NCI-H2196 (cell line): Measurements from ENCODE around the gene ZNF622.

Experiments
- DNase-seq: peaks from one replicate; lab custom pipeline; 2025; ENCODE audit not compliant: unreplicated experiment; lab: John Stamatoyannopoulos, UW

ZNF622 gene

DNA sequence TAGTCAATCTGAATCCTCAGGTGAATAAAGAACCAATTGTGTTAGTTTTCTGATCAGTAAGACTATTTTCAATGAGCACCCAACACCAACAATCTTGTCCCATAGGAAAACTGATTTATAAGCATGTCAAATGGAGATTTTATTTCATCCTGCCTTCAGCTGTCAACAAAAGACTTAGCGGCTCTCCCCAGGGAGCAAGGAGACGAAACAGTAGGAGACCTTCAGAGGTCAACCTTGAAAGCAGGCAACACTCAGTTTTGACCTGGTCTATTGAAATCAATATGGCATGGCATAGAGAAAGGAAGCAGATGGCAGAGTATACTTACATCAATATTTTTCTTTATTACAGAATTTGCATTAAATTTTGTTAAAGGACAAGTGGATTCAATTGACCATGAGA lies 34.1 kb downstream of the ZNF622 start:
- no peak for DNase-seq

DNA sequence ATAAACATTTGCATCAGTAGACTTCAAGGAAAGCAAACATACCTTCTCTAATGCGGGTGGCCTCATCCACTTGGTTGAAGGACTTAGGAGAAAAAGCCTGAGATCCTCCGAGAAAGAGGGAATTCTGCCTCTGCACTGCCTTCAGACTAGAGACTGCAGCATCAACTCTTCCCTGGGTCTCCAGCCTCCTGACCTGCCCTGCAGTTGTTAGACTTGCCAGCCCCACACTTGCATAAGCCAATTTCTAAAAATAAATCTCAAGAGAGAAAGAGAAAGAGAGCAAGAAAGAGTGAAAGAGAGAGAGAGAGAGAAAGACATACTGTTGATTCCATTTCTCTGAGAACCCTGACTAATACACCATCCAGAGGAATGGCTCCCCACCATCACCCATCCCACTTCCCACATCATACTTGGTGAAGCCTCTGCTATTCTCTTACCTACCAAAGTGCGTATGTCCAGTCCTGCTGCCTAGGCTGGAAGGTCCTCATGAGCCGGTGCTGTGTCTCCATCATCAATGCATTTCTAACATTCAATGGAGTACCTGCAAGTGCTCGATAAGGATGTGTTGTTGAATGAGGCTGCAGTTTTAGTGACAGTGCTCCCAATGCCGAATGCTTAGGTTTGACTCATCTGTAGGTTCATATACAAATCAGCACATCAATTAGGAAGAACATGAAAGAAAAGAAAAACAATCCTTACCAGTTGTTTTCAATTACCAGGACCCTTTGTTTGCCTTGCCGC lies 35.1 kb downstream of the ZNF622 start:
- DNase-seq, result no peak

DNA sequence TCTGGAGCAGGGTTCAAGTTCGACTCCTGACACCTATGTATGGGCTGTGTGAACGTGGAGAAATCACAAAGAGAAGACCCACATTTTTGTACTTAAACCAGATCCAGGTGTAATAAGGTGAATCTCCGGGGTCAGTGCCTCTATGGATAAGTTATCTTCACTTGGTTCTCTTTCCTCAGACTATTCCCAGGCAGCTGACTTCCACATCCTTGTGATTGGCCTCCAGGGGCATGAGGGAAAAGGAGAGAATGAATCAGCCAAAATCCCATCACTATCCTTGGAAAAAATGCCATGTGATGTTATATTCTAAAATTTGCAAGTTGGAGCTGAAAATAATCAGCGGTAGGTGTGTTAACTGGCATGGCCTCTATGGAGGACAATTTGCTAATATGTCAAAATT lies 37.2 kb downstream of the ZNF622 start:
- DNase-seq, result no peak

DNA sequence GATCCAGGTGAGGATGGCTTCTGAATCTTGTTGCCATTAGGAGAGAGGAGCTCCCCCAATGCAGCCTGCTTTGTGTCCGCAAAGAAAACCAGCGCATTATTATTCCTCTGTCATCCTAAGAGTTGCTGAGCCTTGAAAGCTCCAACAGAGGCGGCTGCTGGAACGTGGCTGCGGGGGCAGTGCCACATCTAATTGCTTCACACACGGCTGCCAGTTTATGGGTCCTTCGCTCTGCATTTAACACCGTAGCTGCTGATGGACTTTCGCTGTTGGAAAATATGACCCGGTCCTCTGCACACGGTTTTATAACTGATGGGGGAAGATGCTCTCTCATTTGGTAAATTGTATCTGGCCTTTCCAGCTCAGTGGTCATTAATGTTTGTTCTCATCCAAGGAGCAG lies 38.0 kb downstream of the ZNF622 start:
- no peak for DNase-seq

DNA sequence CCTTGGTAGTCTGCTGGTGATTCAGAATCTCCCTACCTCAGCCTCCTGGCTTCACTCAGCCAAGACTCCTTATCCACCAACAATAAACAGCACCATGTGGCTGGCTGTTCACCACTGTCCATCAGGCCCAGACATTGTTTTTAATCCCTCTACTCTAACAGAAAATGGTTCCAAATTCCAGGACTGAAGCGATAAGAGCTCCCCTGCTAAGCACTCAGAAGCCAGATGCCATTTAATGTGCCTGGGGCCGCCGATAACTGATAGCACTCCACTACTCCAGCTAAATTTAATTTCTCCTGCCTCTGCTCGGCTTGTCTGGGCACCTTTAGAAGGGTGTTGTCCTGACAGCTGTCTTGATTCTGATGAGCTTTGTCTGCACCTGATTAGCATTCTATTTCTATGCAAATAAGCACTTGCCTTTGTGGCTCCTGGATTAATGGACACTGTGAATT lies 47.1 kb downstream of the ZNF622 start:
- no peak for DNase-seq

DNA sequence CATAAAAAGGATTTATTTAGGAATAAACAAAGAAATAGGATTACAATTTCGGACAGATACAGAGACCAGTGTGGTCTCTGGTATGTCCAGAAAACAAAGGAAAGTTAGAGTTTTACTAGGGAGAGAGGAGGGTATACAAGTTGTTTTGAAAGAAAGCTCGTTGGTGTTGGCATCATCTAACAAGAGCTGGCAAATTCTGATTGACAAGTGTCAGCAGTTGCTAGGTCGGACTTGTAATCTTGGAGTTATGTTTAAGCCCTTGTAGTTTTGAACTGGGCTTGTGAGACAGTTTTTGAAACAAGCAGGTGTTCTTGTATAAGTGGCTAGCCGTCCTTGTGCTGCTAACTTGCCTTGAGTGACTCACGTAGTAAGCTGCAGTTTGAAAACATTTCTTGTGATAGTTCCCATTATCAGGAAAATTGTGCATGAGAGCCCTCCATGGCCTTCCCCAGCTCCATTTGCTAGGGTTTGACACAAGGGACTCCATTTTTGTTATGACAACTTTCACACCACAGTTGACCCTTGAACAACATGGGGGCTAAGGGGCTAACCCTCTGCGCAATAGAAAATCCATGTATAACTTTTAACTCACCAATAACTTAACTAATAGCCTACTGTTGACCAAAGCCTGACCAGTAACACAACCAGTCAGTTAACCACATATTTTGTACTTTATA lies 48.1 kb downstream of the ZNF622 start:
- no peak for DNase-seq

DNA sequence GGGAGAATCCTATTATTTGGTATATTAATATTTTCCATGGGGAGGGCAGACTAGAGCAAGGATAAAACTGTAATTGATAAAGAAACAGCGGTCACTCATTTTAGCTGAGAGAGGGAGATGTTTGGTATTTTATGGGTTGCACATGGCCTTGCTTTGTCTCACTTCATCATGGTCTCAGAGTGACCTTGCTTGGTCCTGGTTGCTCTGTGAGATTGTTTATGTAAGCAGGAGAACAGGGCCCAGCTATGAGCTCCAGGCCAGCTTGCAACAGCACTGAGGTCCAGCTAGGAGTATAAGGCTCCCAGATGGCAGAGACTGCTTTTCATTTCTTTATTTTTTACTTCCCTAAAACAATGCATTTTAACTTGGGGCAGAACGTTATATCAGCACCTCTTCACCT lies 50.7 kb downstream of the ZNF622 start:
- no peak for DNase-seq

DNA sequence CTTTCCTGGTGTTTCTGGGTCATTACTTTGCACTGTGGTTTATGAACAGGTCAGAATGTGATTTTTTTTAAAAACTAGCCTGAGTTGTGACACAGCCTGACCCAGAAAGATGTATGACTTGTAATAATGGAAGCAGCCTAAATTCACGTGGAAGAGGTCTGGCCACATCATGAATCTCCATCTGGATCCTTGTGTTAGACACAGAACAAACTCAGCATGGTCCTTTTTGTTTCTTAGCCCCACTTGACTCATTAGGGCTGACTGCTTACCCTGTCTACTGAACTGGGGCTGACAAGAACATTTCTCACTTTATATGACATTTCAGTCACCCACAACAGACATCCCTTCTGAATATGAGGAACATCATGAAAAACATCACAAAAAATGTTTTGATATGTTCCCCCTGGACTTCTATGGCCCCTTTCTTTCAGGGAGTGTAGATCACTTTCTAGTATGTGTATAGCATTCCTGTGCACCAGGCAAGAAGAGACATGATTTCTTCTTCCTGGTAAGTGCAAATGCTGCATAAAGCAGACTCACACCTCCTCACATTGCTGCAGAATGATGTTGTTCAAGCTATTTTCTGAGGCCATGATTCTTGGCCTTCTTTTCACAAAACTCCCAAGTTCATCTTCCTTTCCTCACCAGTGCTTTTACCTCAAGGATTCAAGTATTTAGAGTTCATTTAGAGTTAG lies 52.3 kb downstream of the ZNF622 start:
- DNase-seq, result no peak

DNA sequence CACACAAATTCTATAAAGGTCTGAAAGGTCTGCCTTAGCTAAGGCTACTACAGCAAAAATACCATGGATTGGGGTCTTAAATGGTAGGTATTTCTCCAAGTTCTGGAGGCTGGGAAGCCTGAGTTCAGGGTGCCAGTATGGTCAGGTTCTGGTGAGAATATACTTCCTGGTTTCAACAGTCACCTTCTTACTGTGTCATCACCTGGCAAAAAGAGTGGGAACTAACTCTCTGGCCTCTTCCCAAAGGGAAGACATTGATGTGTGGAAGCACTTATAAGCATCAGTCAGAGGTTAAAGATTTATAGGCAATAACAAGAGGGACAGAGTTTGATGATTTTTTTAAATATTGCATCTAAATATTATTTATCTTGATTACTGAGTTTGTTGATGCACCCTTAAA lies 53.0 kb downstream of the ZNF622 start:
- no peak for DNase-seq

DNA sequence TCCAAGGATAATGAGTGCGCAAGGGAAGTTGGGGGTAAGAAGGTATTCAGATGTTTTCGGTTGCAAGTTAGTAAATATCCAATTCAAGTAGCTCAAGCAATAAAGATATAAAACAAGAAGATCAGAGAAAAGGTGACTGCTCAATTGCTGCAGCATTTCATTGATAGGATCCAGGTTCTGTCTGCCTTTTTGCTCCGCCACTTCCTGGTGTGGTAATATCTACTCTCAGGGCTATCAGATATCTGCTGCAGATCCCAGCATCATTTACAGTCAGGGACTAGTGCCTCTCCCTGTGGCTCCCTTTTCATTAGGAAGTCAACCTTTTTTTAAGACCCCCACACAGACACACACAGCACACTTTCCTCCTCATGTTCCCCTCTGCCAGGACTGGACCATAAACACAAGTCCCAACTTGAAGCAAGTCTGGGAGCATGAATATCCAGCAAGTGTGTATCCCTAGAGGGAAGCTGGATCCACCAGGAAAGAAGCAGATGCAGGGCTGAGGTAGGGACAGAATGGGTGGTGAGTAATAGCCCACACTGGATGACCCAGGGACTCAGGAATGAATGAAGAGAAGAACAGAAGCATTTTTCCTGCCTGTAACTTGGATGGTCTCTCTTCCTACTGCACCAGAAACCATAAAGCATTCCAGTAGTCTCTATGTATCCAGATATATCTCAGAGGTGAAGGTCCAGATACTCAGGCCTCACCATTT lies 53.7 kb downstream of the ZNF622 start:
- DNase-seq, result no peak

DNA sequence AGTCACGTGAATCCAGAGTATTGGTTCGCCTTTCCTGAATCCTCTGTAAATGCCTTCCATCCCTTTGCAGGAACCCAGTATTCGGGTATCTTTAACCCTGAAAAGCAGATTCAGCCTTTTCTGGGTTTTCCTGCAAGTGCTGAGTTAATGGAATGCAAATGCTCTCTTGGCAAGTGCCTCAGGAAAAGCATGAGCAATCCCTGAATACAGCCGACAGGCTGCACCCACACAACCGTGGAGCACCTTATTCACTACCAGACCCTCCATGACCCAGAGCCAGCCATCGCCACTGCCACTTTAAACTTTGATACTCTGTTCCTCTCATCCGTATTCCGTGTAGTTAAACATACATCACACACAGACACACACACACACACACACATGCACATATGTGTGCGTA lies 54.4 kb downstream of the ZNF622 start:
- no peak for DNase-seq

DNA sequence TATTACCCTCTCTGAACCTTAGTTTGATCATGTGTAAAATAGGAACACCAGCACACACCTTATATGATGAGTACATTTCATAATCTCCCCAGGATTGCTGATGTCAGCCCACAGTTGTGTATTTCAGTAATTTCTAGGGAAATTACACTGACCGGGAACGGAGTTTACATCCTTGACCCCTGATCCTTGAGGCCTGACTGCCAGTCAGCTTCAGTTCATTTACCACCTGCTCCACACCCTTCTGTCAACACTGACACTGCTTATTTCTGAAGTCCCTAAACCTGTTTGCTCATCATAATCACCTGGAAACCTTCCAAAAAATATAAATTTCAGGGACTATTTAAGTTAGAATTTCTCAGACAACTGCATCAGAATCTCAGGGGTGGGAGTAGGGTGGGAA lies 55.3 kb downstream of the ZNF622 start:
- no peak for DNase-seq

DNA sequence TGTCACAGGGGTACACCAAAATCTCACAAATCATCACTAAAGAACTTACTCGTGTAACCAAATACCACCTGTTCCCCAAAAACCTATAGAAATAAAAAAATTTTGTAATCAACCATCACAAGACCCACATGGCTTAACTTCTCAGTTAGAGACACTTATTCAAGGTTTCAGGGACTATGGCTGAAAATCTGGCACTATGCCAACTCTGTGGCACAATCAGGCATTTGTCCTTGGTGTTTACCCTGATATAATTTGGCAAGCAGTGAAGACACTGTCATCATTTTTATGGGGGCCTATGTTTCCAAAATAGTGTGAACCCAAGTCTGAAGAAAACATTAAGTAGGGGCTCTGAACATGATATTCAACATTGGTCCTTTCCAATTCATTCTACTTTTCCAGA lies 59.0 kb downstream of the ZNF622 start:
- no peak for DNase-seq

DNA sequence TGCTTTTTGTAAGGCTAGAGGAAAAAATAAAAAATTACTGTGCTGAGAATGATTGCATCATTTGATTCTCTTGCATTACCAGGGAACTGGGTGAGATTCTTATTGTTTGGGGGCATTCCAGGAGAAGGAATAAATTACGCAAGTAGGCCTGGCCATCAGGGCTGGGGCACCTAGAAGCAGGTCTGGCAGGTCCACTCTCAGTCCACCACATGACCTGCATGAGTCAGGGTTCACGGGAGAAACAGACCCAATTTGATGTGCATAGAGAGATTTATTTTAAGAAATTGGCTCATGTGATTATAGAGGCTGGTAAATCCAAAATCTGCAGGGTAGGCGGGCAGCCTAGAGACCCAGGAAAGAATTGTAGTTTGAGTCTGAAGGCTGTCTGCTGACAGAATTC lies 59.6 kb downstream of the ZNF622 start:
- no peak for DNase-seq
